GM19193 (cell line): ENCODE data around the gene JSRP1.

Experiments
- POLR2A ChIP-seq: IDR thresholded peaks from 4 replicates; pipeline ENCODE4 v1.6.1; 2011; ENCODE audit not compliant: insufficient read depth, insufficient read length; ENCODE audit errors: extremely low read depth

Gene JSRP1

GRCh38 chr19:2236314-2237050, 19.7 kb downstream of the JSRP1 start, which contains the start of the genes PLEKHJ1 and SF3A2:
Gene PLEKHJ1 (minus strand): TSS chr19:2236329. CDS start chr19:2236248, 81 bp downstream.
Gene SF3A2 (plus strand): TSS chr19:2236824. CDS start chr19:2243419, 6,595 bp downstream.
- TF ChIP-seq POLR2A: peak; percentile 68

GRCh38 chr19:2236064-2236313, 20.2 kb downstream of the JSRP1 start:
- peak; percentile 62 for TF ChIP-seq POLR2A

DNA sequence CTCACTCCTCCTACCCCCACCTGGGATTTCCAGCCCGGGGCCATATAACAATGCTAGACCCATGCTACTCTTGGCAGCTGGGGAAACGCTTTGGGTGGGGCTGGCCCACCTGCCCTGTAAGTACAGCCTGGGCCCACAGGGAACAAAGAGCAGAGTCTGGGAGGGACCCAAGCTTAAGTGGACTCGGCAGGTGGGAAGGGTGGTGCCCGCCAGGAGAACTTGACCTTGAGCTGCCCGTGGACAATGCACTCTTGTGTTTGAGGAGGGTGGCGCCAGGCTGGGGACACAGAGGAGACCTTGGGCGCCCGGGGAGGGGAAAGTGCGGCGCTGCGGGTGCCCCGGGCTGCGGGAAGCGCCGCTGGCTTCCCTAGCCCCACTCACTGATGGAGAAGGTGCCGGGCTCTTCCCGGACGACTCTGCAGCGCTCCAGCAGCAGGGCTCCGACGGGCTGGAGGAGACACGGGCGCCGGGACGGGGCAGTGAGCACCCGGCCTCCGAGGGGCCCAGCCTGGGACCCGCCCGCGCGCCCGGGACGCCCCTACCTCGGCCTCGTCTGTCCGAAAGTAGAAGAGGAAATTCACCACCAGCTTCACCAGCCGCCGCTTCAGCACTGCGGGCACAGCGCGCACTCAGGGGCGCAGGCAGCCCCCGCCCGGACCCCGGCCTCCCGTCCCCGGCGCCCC, 20.7 kb downstream of the JSRP1 start:
- TF ChIP-seq POLR2A: no peak

GRCh38 chr19:2234996-2235380, 21.2 kb downstream of the JSRP1 start:
- no peak for TF ChIP-seq POLR2A

- no peak for TF ChIP-seq POLR2A
Observed at GRCh38 chr19:2233601-2234280, 22.5 kb downstream of the JSRP1 start.

DNA sequence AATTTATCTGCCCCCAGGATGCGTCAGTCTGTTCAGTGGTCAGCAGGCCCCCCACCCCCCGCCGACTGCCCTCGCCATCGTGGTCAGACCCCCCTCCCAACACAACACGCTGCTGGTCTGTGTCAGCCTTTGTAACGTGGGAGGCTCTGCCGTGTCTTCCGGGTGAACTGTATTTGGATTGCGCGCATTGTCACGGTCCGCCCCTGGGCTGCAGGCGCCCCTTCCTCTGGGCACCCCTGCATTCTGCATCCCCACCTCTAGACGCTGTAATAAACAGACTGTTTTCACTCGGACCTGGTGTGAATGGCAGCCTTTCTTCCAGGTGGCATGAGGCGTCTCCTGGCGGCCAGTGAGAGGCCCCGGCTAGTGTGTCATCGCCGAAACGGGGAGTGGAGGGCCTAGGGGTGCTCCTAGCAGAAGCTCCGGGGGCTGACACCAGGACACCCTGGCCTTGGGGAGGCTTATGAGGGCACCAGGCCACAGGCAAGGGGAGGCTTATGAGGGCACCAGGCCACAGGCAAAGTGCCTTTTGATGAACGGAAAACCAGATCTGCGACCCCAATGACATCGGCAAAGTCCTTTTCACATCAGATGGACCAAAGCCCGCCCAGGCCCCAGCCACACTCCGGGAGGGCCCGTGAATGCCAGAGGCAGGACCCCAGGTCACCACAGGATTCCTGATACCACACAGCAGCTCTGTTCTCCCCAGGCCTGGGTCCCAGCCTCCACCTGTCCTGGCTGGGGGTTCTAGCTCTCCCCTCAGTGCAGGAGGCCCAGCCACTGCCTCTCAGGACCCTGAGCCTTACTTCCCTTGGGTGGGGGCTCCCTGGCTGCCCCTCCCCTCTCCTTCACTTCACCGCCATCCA, 23.7 kb downstream of the JSRP1 start:
- peak; percentile 45 for TF ChIP-seq POLR2A

DNA sequence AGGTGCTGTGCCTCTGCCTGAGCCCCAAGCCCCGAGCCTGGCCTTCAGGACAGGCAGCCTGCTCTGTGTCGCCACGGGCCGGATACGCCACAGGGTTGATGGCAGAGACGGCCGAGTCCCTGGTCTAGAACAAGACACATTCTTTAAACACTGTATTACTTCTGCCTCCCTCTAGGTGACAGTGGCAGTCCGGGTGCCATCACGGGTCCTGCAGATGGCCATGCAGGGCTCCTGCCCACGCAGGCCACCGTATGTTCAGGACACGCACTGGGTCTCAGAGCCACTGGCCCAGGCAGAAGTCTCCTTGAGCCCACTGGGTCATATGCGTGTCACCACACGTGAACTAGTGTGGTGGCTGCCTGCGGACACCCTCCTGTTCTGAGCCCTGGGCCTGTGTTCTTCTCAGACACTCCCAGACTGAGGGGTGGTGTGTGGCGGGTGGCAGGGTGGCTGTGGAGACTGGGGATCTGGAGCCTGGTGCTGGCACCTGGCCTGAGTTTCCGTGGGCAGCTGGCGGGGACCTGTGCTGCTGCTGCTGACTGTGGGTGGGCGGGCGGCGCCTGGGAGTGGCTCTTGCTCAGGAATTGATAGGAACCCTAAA, 24.5 kb downstream of the JSRP1 start:
- no peak for TF ChIP-seq POLR2A

DNA sequence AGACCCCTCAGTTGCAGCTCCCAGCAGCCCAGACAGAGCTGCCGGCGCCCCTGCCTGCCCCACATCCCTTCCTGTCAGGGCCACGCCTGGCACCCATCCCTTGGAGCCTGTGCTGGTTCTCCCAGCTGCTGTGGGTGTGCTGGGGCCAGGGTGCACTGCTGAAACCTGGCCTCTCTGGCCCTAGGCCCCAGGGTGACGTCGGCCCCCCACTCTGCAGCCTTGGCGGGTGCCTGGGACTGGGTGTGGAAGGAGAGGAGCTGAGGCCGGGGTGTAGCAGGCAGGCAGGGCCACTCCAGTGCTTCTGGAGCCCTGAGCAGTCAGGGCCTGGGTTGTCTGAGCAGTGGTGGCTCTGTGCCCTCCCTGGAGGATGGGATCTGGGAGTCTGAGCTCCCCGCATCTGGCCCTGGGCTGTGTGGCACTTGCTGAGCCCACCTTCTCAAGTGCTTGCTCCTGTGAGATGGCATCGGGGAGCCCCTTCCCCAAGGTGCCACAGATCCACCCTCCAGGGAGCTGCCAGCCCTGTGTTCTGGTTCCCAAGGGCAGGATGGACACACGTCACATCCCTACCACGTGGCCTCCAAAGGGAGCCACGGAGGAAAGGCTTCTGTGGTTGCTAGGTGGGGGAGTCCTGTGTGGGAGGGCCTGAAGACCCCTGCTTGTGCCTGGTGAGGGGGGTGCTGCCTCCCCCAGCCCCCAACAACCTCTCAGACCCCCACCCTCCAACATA, 25.2 kb downstream of the JSRP1 start:
- no peak for TF ChIP-seq POLR2A

DNA sequence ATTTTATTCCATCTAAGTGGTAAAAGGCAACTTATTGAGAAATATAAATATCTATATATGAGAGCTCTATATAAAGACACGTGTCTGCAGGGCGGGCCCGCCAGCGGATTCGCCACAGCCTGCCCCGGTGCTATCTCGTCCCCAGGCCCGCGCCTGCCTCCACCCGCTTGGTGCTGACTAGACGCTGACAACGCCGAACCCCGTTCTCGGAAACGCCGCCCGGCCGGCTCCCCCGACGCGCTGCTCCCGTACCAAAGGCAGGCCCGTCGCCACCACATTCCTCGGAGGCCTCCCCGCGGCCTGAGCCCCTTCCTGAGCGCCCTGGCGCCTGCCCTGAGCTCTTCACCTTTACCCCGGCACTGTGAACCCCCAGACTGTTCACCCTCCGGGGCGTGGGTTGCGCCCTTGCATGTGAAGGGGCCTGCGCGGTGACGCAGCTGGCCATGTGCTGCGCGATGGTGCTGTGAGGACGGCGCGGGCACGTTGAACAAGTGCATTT, 26.1 kb downstream of the JSRP1 start:
- no peak for TF ChIP-seq POLR2A

DNA sequence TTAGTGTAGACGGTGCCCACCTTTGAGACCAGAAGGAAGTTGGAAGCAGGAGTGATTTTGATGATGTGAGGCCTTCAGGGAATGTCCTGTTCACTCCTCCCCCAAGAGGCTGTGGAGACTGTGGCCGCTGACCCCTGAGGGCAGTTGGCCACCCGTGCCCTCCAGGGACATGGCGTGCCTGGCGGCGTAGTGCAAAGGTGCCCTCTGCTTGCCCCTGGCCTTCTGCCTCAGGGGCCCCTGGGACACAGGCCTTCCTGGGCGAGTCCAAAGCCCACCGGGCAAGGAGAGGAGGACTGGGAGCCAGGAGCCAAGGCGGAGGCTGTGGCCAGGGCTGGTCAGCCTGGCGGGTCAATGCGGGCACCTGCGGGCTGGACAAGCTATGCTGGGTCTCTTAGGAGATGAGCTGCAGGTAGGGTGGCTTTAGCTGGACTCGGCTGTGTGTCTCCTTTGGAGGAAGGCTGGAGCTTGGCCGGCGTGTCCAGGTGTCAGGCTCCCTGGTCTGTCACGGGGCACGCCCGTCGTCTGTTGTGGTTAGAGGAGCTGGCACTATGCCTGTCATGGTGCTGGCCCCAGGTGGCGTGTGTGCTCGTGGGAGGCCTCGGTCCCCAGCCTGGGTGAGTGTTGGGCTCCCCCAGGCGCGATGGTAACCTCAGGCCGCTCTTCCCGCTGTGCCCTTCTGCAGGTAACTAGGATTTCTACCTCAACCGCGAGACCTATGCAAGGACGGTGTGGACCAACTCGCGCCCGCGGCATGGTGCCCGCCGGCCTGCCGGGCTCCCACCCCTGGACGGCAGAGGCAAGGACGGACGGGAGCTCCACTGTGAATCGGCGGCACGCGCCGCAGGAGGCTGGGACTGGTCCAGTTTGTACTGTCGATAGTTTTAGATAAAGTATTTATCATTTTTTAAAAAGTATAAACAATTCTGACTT, 26.8 kb downstream of the JSRP1 start:
- no peak for TF ChIP-seq POLR2A

GRCh38 chr19:2228157-2229030, 27.8 kb downstream of the JSRP1 start:
- TF ChIP-seq POLR2A: no peak
